ENCODE results near the gene TOE1.
"Not testable (repeated sequence)": the region's sequence is repeated elsewhere in the genome, so short reads cannot be mapped to it uniquely, and the experiment has no call there.

The TOE1 gene

DNA sequence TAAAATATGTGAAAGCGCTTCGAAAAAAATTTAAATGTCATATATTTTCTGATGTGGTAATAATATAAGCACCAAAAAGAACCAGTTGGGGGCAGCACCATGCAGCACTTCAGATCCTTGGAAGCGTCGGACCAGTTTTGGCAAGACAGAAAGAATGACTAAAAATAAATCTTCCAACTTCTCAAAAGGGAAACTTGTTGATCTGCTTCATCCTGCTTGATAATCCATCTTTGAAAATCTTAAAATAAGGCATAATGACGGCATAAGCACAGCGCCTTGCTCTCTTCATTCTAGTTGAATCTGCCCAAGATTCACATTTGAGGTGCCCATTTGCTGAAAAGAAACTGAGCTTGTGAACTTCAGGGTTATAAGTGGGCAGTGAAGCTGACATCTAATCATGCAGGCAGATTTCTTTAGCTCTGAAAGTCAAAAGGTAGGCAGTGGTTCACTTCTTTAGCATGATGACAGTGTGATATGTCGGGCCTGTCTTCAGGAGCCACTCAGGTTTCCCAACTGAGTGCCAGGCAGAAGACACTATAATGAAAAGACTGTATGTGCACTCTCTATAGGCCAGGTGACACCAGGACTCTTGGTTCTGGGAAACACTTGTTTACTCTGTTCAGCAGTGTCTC, 20.0 kb downstream of the TOE1 start:
- DNase-seq = peak; percentile 55

DNA sequence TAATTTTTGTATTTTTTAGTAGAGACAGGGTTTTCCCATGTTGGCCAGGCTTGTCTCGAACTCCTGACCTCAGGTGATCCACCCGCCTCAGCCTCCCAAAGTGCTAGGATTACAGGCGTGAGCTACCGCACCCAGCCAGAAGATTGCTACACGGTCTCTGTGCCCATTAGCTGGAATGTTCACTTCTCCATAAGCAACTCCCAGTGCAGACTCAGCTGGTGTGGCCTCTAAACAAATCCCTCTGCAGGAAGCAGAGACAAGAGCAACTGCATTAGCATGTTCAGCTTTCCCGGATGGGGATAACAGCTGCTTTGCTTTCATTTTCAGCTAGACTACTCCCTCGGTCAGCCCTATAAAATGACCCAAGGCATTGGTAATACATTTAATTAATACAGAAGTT, 21.0 kb downstream of the TOE1 start:
- DNase-seq = peak; percentile 66

DNA sequence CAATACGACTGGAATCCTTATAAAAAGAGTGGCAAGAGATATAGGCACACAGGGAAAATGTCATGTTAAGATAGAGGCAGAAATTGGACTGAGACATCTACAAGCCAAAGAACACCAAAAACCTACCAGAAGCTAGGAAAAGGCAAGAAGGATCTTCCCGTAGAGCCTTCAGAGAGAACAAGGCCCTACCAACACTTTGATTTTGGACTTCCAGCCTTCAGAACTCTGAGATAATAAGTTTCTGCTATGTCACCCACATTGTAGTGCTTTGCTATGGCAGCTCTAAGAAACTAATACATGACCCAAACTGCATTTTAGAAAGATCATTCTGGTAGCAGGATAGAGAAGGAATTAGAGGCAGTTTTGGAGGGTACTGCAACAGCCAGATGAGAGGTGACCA, 24.3 kb downstream of the TOE1 start:
- DNase-seq = no peak

DNA sequence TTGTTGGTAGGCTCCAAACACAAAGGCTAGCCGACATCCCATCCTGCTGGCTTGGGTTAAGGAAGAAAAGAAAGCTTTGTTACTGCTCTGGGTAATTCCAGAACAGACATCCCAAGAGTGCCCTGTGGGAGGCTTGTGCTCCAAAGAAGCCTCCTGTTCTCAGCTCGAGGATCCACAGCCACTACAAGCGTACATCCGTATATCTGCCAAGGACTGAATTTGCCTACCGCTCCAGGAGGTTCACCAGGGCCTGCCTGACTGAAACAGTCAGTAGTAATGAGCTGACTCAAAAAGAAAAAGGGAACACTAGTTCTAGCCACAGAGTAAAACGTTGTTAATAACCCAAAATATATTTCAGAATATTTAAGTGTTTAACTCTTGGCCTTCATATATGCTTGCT, 25.1 kb downstream of the TOE1 start:
- DNase-seq = no peak

- no peak for DNase-seq
These were observed 30.6 kb downstream of the TOE1 start for GRCh38 chr1:45370575-45370974.

GRCh38 chr1:45373573-45373972, 33.6 kb downstream of the TOE1 start:
- DNase-seq = no peak

GRCh38 chr1:45375104-45376090, 35.4 kb downstream of the TOE1 start:
- DNase-seq = no peak

GRCh38 chr1:45378184-45378583, 38.2 kb downstream of the TOE1 start:
- DNase-seq = no peak

- no peak for DNase-seq
These were observed 39.6 kb downstream of the TOE1 start for GRCh38 chr1:45379524-45379923.

DNA sequence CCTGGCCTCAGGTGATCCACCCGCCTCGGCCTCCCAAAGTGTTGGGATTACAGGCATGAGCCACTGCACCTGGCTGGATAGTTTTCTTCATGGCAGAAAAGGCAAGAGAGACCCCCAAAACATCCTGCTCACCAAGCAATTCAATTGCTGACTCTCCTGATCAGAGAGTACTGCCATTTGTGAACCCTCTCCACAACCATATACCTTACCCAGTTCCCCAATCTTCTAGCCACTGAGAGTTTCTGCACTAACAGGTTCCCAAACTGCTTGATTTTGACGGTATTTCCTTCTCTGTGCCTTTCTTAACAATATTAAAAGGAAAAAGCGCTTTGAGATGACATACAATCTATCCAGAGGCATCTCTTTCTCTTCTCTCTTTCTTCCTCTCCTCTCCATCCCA, 40.2 kb downstream of the TOE1 start:
- no peak for DNase-seq

GRCh38 chr1:45380730-45381129, 40.8 kb downstream of the TOE1 start:
- no peak for DNase-seq

DNA sequence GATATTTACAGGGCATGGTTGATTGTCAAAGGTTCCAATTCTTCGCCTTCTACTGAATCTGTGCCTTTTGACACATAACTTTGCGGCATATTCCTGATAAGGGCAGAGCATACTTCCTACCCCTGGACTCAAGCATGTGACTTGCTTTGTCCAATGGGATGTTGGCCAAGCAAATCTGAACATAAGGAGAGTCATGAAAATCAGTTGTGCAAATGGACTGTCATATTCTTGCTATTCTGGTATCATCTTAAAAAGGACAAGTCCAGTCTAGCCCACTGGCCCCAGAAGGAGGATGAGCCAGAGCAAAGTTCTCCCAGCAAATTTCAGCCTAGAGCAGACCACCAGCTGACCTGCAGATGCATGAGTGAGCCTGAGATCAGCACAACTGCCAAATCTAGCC, 41.3 kb downstream of the TOE1 start:
- DNase-seq = no peak

- DNase-seq = no peak
These were observed 43.2 kb downstream of the TOE1 start for GRCh38 chr1:45383191-45383590.

GRCh38 chr1:45384213-45384612, 44.2 kb downstream of the TOE1 start:
- DNase-seq = not testable (repeated sequence)

GRCh38 chr1:45385302-45385701, 45.3 kb downstream of the TOE1 start:
- peak; percentile 79 for DNase-seq

- no peak for DNase-seq
These were observed 46.2 kb downstream of the TOE1 start for GRCh38 chr1:45386219-45386618.
